HG03066 (cell line): ENCODE data around the gene ZNF536.

Experiments
- ATAC-seq: cut with Tn5 transposase; IDR thresholded peaks from one replicate; pipeline ENCODE4 v1.9.1; 2021; ENCODE audit warnings: low read depth; ENCODE audit not compliant: unreplicated experiment

Gene ZNF536

DNA sequence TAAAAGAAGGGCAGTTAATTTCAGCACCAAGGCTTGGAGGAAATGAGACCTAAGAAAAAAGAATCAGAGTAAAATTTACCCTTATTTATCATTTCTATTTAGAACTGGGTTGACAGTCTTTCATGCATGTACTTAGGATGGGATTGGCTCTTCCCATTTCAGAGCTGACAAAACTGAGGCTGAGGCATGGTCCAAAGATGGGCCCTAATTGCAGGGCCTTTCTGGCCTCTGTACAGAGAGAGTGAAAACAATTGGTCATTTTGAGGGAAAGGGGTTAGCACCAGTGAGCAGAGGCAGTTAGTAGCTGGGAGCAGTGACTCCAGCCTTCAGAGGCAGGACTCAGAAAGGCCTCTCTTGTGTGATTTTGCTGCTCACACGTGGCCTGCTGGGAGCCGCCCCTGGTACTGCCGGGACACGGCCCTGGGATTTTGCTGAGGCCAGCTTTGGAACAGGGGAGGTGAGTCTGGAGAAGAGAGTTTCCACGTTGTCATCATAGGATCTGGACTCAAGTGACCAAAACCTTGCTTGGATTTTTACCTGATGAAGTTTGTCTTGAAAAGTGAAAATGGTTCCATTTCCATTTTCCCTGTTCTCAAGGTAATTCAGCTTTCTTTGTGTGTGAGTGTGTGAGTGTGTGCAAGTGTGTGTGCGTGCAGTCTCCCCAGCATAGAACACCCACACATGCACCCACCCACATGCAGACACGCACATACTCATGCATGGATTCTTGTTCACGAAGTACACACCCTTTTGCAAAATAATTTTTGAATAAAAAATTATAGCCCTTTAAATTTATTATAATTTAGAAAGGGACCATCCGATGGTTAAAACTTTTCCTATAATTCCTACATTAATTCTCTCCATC lies at the start of gene ZNF536:
Gene ZNF536 (plus strand): TSS at position 425 of the 865 bp plus-strand sequence. CDS start 71,179 bp downstream, outside the sequence.
- no peak for ATAC-seq

DNA sequence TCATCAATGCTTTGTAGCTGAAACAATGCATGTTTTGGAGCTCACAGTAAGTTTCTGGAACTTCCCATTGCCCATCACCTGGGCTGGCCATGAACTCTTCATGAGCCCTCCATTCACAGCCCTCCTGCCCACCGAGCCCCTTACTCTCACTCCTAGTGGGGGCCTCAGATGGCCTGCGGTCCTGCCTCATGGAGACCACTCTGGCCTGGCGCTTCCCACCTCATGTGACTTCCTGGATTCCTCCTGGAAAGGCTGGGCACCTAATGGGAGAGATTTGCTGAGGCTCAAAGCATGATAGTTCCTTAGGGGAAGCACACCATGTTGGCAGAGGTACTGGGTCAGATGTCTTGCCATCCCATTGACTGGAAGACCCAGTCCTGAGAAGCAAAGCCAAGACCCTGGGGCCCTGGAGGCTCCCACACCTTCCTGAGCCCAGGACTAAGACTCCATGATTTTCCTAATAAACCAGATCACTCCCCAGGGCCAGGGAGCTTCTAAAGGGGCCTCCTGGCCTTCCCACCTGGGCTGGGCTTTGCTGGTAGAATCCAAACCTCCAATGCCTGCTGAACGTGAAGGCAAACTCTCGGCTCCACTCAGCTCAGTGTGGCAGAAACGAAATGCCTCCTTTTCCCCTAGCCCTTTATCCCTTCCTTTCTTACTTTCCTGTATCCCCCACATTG lies 49.4 kb upstream of the ZNF536 start:
- no peak for ATAC-seq

DNA sequence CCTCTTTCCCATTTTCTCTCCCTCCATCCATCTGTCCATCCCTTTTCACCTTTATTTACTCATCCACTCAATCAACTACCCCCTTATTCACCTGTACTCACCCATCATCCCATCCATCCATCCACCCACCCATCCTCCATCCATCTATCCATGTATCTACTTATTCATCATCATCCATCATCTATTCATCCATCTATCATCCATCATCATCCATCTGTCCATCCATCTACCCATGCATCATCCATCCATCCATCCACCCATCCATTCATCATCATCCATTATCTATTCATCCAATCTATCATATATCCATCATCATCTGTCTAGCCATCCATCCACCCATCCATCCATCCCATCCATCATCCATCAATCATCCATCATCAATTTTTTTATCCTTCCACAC lies 48.3 kb upstream of the ZNF536 start:
- ATAC-seq, result no peak

DNA sequence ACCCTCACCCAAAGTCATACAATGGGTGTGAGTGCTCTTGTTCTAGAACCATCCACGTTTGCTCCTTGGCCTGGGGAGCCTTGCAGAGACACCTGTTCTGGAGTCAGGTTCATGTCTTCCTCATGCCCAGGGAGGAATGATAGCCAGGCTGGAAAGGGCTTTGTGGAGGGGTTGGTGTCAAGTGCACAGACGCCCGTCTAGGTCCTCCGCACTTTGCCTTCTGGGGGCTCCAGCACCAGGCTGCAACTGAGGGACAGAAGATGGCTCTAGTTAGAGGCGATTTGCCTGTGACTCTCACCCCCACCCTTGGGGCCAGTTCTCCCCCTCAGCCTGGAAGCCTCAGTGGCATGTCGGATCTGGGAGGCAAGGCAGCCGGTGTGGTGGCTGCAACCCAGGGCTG lies 47.2 kb upstream of the ZNF536 start:
- ATAC-seq, result no peak

DNA sequence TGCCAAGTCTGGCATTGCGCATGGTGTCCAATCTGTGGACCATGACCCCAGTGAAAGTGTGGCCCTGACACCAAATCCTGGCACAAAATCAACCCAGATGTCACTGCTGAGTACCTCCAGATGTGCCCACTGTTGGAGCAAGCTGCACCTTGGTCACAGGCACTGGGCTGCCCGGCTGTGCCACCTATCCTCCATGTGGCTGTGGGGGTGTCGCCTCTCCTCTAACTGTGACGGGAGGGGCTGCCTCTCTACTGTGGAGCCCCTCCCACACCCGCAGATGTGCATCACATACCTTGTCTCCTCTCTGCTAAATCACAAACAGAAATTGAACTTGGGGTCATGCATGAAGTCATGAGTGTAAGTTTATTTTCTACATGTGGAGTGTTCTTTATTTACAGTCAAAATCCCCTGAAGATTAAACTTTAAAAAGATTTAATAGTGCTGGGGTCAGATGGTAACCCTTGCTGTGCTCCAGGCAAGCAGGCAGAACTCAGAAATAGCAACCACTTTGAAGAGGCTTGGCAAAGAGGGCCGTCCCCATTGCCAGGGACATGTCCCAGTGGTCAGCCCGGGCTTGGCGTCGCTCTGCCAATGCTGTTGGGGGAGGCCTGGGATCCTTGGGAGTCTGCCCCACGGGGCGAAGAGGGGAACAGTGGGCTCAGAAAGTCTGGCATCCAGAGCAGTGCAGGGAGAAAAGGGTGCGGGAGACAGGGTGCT lies 46.4 kb upstream of the ZNF536 start:
- no peak for ATAC-seq

DNA sequence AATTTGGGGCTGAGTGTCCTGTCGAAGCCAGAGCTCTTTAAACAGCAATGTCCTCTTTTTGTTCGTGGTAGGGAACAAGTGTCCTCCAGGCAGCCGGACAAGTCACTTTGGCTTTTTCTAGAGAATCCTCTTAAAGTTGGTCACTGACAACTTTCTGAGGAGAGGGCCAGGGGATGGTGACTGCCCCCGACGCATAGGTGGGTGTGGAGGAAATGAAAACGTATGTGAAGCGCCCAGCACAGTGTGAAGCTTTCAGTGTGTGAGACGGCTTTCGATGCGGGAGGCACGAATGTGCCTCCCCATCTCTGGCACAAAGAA lies 45.8 kb upstream of the ZNF536 start:
- ATAC-seq, result no peak

DNA sequence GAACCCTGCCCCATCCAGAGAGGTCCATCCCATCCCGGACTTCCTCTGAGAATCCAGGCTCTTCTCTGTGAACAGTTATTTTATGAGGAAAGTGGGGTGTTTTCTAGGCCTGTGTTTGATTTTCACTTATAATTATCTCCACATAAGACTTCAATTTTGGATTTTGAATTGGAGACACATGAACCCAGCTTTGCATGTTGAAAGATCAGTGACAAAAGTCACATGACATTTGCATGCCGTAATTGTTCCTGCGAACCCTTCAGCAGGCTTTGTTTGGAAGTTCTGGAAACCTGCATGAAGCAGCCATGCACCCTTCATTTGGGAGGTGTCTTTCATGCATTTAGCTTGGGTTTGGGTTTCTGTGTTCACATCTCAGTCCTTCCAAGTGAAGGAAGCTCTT lies 44.9 kb upstream of the ZNF536 start:
- ATAC-seq, result no peak

DNA sequence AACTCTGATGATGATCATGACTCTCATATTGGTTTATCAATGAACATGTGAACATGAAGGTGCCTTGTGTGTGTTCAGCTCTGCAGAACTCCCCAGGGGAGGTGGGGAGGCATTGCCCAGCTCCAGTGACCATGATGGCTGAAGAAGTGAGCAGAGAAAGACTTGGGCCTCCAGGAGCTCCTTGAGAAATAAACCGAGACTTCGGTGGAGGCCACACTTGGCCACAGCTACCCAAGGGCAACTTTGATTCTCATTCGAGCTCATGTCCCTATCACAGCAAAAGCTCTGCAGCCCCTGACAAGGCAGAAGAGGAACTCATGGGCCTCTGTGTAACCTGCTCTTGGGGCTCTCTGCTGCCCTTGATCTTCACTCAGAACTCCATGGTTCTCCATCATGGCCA lies 44.1 kb upstream of the ZNF536 start:
- no peak for ATAC-seq

DNA sequence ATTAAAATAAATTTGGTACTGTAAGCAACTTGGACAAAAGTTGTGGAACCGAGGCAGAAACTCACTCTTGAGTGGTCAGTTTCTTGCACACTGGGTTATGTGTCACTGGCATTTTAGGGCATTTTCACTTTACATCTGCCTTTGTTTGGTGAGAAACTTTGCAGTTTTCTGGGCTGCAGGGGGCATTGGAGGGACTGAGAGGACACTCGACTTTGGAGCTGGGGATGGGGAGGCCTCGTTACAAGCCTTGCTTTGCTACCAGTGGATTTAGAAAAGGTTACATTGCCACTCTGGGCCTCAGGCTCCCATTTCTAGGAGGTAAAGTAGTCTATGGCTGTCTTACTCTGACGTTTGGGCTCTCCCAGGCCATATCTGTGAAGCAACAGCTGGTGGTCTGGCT lies 41.9 kb upstream of the ZNF536 start:
- no peak for ATAC-seq

DNA sequence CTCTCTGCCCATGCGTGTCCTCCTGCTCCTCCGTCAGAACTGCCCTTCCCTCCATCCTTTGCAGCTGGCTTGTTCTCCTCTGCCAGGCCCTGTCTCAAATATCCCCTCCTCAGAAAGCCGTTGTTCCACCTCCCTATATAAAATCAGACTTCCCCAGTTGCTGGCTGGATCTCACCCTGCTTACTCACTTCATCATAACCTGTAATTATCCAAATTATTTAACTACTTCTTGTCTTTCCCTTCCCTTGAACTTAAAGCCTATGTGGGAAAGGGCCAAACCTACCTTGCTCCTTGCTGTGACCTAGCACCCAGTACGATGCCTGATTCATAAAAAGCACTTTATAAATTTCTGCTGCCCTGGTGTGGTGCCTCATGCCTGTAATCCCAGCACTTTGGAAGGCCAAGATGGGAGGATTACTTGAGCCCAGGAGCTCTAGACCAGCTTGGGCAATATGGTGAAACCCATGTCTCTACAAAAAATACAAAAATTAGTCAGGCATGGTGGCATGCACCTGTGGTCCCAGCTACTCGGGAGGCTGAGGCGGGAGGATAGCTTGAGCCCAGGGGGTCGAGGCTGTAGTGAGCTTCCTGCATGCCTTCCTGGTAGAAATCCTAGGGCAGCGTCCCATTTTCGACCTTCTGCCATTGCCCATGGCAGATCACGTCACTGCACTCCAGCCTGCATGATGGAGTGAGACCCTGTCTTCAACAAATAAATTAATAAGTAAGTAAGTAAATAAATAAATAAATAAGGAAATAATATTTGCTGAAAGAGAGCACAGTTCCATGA lies 39.5 kb upstream of the ZNF536 start:
- no peak for ATAC-seq

DNA sequence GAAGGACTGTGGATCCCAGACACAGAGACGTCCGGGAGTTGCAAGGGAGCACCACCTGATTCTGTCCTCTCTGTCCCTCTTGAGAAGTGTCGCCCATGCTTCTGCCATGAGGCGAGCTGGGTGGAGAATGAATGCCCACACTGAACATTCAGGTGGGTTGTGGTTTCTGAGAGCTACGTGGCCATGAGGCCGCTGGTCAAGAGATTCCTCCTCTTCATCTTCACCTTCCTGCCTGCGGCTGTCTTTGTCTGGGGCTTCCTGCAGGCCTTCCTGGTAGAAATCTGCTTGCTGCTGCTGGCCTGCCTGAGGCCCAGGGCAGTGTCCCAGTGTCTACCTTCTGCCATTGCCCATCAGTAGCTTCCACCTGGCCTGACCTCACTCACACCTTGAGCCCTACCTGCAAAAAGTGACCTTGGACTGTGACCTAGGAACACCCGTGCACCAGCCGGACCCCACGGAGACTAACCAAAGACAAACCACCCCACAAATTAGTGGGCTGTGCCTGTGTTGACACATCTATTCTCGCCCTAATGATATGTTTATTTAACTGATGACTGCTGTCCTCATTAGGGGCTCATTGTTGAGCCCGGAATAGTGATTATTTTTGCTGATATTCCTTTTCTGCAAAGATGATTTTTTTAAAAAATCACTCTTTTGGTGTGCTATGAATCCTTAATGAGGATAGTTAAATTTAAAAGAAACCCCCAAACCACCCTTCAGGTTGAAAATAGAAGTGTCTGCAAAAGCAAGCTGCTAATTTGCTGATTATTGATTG lies 38.7 kb upstream of the ZNF536 start:
- no peak for ATAC-seq

DNA sequence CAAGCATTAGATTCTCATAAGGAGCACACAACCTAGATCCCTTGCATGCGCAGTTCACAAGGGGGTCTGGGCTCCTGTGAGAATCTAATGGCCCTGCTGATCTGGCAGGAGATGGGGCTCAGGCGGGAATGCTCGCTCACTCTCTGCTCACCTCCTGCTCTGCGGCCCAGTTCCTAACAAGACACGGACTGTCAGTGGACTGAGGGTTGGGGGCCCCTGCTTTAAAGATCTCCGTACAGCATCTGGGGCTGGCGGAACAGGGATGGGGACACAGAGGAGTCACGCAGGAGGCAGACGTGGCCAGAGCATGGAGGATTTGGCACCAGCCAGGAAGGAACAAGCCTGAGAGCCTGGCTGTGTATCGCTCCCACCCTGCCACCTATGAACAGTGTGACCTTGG lies 37.3 kb upstream of the ZNF536 start:
- no peak for ATAC-seq

DNA sequence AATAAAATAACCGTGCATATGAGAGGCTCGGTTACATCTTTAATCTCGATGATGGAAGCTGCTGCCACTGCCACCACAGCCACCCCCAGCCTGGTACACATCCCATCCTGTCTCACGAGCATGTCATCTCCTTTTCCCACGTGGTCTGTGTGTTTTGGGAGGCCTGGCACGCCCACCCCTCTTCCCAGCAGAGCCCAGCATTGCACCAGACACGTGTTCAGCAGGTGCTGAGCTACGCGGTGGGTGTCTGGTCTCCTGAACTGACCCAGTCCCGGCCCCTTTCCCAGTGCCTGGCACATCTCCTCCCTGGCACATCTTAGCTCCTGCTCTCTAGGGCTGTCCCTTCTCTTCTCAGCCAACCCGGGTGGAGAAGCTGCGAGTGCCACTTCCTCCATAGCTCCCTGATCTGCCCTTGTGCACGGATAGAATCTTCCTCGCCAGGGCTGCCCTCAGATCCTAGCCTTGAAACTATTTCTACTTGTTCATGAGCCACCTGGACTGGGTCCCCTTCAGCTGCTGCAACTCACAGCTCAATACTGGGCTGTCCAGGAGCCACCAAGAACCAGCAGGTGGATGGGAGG lies 36.8 kb upstream of the ZNF536 start:
- ATAC-seq, result no peak

DNA sequence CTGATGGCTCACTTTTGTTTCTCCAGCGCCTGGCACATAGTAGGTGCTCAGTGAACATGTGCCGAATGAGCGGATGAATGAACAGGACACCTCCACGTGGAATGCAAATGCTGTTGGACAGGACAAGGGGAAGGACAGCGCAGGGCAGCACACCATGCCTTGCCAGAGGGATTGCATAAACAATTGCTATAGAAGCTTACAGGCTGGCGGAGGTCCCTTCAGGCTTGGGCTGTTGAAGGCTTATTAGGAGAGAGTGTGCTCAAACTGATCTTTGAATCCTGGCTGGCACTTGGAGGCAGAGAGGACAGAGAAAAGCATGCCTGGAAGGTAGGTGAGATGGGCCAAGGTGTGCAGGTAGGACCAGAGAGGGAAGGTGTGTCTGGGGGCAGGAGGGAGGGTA lies 35.9 kb upstream of the ZNF536 start:
- no peak for ATAC-seq

DNA sequence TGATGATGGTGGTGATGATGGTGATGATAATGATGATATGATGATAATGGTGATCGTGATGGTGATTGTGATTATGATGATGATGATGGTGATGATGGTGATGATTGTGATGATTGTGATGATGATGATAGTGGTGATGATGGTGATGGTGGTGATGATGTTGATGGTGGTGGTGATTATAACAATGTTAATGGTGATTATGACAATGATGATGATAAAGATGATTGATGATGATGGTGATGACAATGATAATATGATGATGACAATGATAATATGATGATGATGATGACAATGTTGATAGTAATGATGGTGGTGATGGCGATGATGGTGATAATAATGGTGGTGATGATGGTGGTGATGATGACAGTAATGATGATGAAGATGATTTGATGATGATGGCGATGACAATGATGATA lies 34.1 kb upstream of the ZNF536 start:
- ATAC-seq, result no peak

DNA sequence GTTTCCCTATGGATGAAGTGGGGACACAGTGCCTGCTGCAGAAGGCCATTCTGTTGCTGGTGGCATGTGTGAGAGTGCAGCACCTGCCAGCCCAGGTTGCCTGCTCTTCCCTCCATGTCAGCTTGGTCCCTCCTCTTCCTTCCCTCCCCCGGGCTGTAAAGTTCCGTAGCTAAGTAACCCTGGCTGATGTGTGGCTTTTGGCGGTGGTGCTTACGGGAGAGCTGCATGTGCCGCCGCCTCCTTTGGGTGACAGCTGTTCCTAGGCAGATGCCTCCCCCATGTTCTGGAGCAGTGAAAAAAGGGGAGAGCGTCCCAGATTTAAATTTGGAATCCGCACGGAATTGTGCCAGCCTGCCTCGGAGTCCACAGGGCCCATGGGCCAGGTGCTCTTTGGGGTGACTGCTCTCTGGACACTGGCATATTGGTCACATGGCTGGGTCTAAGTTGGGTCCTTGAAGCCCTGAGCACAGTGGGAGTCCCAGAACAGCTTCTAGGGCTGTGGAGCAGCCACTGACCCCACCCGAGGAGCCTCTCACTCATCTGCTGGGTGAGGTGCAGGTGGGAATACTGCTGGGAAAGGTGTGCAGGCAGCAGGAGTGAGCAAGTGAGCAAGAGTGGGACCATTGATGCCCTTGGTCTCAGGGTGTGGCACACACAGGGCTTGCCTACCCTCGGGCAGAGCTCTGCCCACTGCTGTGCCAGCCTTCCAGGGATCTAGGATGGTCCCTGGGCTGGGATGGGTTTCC lies 33.1 kb upstream of the ZNF536 start:
- no peak for ATAC-seq

DNA sequence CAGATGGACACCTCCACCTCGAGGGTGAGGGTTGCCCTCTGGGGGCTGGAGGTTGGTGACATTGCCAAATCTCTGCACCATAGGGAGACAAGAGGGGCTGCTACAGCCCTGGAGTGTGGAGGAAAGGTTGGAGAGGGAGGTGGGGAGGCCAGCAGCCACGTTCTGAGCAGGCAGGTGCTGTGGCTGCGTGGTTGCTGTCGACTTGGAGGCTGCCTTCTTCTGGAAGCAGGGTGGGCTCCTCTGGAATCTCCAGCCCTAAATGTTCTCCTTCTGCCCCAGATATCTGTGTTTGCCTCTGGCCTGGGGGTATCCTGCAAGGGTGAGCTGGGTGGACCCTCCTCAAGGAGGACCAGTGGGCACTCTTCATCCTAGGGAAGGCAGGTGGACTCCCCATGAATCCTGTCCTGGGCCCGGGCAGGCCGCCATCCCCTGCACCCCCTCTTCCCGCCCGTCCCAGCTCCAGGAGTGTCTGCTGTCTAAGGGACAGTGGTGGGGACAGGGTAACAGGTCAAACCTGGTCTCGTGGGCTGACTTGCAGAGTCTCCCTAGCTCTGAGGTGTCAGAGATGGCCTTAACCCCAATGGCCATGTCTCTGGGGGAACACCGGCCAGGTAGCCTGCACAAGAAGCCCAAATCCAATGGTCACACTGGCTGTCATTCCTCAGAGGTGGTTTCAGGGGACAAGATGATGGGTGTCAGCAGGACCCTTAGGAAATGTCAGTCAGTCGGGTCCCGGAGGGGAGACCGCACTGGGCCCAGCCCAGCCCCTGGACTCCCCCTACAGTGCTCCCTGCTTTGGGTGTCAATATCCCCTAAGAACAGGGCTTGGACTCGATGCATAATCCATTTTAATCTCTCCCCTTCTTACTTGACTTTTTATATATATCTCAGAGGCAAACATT lies 32.3 kb upstream of the ZNF536 start:
- ATAC-seq, result no peak
